Activated T-helper 1 cell treated with anti-CD3 and anti-CD28 coated beads, Interleukin-2, amount 50 U/mL, for 16 hours (primary cell): ENCODE results near the gene SLC26A5.
"Not testable (repeated sequence)": the region's sequence is repeated elsewhere in the genome, so short reads cannot be mapped to it uniquely, and the experiment has no call there.

Experiments
- DNase-seq, 2 donors: peaks; one replicate each; pipeline ENCODE4 v3.0.0-alpha.2; 2020; ENCODE audit warnings: low read depth in 1 of 2, low spot score in 1 of 2

The SLC26A5 gene, protein sequence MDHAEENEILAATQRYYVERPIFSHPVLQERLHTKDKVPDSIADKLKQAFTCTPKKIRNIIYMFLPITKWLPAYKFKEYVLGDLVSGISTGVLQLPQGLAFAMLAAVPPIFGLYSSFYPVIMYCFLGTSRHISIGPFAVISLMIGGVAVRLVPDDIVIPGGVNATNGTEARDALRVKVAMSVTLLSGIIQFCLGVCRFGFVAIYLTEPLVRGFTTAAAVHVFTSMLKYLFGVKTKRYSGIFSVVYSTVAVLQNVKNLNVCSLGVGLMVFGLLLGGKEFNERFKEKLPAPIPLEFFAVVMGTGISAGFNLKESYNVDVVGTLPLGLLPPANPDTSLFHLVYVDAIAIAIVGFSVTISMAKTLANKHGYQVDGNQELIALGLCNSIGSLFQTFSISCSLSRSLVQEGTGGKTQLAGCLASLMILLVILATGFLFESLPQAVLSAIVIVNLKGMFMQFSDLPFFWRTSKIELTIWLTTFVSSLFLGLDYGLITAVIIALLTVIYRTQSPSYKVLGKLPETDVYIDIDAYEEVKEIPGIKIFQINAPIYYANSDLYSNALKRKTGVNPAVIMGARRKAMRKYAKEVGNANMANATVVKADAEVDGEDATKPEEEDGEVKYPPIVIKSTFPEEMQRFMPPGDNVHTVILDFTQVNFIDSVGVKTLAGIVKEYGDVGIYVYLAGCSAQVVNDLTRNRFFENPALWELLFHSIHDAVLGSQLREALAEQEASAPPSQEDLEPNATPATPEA

DNA sequence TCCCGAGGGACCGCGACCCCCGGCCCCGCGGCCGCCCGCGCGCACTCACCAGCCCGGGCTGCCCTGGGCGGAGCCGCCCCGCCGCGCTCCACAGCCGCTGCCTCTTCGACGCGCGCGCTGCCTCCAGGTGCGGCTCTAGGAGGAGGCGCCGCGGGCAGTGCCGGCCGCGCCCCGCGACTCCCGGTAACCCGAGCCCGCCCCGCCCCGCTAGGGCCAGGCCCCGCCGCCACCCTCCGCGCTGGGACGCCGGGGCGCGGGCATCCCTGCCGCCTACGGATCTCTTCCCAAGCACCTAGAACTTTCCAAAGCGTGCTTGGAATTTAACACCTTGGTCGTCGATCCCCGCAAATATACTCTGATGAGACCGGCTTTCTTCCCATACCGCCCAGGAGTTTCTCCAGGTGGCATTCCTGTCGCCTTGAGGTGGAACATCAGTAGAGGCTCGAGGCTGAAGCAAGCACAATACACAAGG lies at the start of gene SLC26A5:
Gene SLC26A5 (minus strand): TSS at position 159 of the 472 bp plus-strand sequence. CDS start 24,693 bp downstream, outside the sequence.
- no peak for DNase-seq

DNA sequence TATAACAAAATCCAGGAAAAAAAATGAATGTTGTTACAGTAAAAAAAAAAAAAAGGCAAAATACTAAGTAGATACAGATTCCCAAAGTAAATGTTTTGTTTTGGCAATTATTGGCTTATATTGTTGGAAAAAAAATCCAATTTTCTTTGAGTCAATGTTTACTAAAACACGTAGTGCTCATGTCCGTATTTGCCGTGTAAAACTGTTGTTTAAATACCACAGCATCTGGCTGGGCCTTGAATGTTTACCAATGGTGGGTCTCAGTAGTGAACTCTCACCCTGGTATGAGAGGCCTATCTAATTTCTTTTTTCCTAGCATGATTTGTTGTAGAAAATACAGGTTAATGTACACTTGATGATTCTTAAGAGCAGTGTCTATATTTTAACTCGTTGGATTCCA lies 41.4 kb upstream of the SLC26A5 start:
- no peak for DNase-seq

GRCh38 chr7:103486873-103487272 lies 40.9 kb upstream of the SLC26A5 start:
- not testable (repeated sequence) for DNase-seq

GRCh38 chr7:103480771-103481170 lies 34.8 kb upstream of the SLC26A5 start:
- no peak for DNase-seq

GRCh38 chr7:103474956-103475355 lies 28.9 kb upstream of the SLC26A5 start:
- DNase-seq: no peak

DNA sequence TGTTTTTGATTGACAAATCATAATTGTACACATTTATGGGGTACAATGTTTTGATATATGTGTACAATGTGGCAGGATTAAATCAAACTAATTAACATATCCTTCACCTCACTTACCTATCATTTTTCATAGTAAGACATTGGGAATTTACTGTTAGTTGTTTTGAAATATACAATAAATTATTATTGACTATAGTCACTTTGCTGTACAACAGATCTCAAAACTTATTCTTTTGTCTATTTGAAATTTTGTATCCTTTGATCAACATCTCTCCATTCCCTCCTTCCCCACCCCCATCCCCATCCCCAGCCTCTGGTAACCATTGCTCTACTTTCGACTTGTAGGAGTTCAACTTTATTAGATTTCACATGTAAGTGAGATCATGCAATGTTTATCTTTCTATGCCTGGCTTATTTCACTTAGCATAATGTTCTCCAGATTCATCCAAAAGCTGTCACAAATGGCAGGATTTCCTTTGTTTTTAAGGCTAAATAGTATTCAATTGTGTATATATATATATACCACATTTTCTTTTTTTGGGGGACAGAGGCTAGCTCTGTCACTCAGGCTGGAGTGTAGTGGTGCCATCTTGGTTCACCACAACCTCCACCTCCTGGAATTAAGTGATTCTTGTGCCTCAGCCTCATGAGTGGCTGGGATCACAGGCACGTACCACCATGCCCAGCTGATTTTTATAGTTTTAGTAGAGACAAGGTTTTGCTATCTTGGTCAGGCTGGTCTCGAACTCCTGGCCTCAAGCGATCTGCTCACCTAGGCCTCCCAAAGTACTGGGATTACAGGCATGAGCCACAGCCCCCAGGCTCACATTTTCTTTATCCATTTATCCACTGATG lies 23.3 kb upstream of the SLC26A5 start:
- DNase-seq: no peak

DNA sequence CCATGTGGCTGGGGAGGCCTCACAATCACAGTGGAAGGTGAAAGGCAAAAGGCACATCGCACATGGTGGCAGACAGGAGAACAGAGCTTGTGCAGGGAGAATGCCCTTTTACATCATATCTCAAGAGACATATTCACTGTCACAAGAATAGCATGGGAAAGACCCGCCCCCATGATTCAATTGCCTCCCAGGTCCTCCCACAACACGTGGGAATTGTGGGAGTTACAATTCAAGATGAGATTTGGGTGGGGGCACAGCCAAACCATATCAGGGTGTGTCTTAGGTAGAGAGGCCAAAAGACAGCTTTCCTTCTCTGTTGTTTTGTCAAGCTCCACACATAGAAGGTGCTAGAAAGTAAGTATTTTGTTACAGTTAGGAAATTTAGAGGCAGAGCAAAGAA lies 20.8 kb upstream of the SLC26A5 start:
- DNase-seq: no peak

- no peak for DNase-seq
Observed at GRCh38 chr7:103462358-103462757, 16.4 kb upstream of the SLC26A5 start.

DNA sequence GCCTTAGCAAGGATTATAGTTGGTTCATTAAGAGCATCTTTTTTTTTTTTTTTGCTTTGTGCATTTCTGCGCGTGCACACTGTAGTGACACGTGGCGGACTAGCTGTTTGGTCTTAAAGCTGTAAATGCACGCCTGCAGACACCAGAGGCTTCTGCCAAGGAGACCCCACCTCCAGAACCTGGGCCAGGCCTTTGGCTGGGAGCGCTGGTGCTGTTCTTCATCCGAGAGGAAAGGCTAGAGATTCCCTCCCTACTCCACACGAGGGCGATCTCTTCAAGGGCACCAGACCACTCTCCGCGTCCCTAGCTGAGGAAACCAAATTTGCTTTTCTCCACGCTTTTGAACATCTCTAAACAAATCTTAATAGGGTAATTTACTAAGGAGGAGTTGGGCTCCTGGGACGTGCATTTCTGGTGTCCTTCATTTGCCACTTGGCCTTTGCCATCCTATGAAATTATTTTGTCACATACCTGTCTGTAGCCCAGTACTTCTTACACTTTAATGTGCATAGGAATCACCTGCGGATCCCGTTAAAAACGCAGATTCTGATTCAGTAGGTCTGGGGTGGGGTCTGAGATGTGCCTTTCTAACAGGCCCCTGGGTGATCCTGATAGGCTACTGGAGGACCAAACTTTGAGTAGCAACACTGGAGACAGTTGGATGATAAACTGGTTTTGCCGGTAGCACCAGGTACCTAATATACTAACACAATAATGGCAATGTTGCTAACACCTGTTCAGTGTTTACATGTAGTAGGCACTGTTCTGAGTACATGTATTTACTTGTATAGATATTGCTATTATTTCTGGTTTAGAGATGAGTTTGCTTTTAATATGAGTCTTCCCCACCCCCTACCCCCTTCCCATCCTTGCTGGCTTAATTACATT lies 1.3 kb upstream of the SLC26A5 start:
- no peak for DNase-seq

- DNase-seq: no peak
Observed at GRCh38 chr7:103445228-103446048, 569 bp downstream of the SLC26A5 start.

DNA sequence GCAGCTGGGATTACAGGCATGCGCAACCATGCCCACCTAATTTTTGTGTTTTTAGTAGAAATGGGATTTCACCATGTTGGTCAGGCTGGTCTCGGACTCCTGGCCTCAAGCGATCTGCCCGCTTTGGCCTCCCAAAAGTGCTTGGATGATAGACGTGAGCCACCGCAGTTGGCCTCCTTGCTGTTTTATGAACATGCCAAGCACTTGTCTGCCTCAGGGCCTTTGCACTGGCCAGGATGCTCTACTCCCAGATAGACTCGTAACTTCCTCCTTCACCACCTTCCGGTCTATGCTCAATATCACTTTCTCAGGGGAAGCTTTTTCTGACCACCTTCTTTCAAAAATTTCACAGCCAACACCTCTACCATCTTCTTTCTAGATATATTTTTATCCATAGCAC lies 6.3 kb downstream of the SLC26A5 start:
- no peak for DNase-seq

DNA sequence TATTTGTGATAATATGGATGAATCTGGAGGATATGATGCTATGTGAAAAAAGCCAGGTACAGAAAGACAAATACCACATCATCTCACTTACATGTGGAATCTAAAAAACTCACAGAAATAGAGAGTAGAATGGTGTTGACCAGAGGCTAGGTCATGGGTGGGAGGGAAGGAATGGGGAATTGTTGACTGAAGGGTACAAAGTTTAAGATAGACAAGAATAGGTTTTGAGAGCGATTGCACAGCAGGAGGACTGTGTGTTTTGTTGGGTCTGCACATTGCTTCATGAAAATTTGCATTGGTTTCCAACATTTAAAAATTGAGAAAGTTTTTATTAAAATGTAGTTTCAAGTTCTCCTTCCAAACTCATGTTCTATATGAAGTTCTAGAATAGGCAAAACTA lies 8.4 kb downstream of the SLC26A5 start:
- DNase-seq: no peak

GRCh38 chr7:103432712-103433111 lies 13.3 kb downstream of the SLC26A5 start:
- no peak for DNase-seq

DNA sequence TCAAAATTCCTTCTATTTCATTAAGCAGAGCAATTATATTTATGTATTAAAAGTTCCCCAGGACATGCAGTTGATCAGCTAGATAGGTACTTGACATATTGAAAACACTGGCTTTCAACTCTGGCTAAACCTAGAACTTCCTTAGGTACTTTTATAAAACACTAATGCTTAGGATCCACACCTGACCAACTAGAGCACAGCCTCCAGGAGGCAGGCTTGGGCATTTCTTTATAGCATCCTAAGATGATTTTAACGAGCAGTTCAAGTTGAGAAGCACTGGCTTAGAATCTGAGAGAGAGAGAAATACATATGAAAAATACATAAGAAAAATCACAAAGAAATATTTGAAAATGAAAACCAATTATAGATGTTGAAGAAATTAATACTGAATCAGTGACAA lies 20.8 kb downstream of the SLC26A5 start:
- DNase-seq: no peak

GRCh38 chr7:103423467-103424179 lies 22.4 kb downstream of the SLC26A5 start:
- no peak for DNase-seq

GRCh38 chr7:103420857-103421384 lies 25.1 kb downstream of the SLC26A5 start:
- DNase-seq: no peak

- DNase-seq: no peak
Observed at GRCh38 chr7:103418241-103418640, 27.8 kb downstream of the SLC26A5 start.

DNA sequence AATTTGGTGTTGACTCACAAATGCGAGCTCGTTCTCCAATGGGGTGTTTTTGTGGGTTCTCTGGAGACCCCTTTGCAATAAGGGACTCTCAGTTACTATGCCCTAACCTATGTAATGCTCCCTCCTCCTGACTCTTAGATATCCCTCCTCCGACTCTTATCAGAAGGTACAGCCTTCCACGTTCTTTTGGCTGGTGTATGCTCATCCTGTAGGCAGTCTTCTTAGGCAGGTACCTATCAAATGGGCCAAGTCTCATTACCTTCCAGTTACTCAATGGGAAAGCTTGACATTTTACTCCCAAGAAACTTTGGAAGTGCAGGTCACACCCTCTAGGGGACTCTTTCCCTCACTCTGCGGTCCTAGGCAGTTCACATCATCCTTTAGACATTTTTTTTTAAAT lies 32.6 kb downstream of the SLC26A5 start:
- no peak for DNase-seq

GRCh38 chr7:103412151-103412550 lies 33.9 kb downstream of the SLC26A5 start:
- no peak for DNase-seq
